Thyroid gland (tissue), 4 donors: ENCODE measurements around the gene MGMT. TPM values are rescaled to one million over a fixed set of nuclear protein-coding genes. Genes with fewer than 3 reads are reported as not detected.

Source experiments
- DNase-seq, 2 donors: peaks; one replicate each; pipeline ENCODE4 v3.0.0-alpha.2; 2019
- H3K27ac ChIP-seq, 3 donors: fragments of 200-600 bp; sonication (generic); 1 replicate in 2 of 3; 2 replicates in 1 of 3; pipeline ENCODE4 v1.5.1; 2016 to 2019; ENCODE audit warnings: mild to moderate bottlenecking in 1 of 3, moderate library complexity in 1 of 3
- H3K27me3 ChIP-seq: fragments of 200-600 bp; sonication (generic); one replicate; pipeline ENCODE4 v1.5.1; 2019
- H3K36me3 ChIP-seq, 2 donors: fragments of 200-600 bp; sonication (generic); one replicate each; pipeline ENCODE4 v1.5.1; 2016 to 2019
- H3K4me1 ChIP-seq, 2 donors: fragments of 200-600 bp; sonication (generic); one replicate each; pipeline ENCODE4 v1.5.1; 2017 to 2019
- H3K4me3 ChIP-seq, 3 donors: fragments of 200-600 bp; sonication (generic); replicated peaks in 1 of 3; 1 replicate in 2 of 3; 2 replicates in 1 of 3; pipeline ENCODE4 v1.5.1; 2016; ENCODE audit warnings: mild to moderate bottlenecking in 1 of 3
- H3K9me3 ChIP-seq: fragments of 200-600 bp; sonication (generic); one replicate; pipeline ENCODE4 v1.5.1; 2017
- POLR2A ChIP-seq, 2 donors: fragments of 450-650 bp; IDR thresholded peaks; one replicate each; pipeline ENCODE4 v1.6.1; 2017; ENCODE audit warnings: antibody characterized with exemption in 2 of 2, mild to moderate bottlenecking in 2 of 2, moderate library complexity in 1 of 2
- WGBS, 2 donors: methylation state at CpG; one replicate each; pipeline ENCODE4 v1.1.5; 2017; 5-methylcytosine and 5-hydroxymethylcytosine counted together
- intact Hi-C: fragments of 100-400 bp; cut with DNase I; formaldehyde crosslinking; loops from one replicate; pipeline ENCODE4 v1.15.1; 2023
- total RNA-seq, 4 donors: library from RNA; depleted of rRNA; stranded (reverse); fragments of >200 nt; gene quantifications; one replicate each; pipeline ENCODE4 v1.2.3, GENCODE V29; 2016
- TF ChIP-seq, protein P1 (sequence below), 6 experiments: fragments of 200-600 bp in 3 of 6; fragments of 450-650 bp in 3 of 6; sonication (generic) in 3 of 6; IDR thresholded peaks; one replicate each; pipeline ENCODE4 v1.5.1; 2016 to 2019; ENCODE audit warnings: antibody characterized with exemption in 6 of 6, mild to moderate bottlenecking in 2 of 6, inconsistent platforms in 1 of 6, moderate library complexity in 1 of 6

MGMT gene
- total RNA-seq, 4 donors from 2014 or later, result 17.6 to 48.7 (median 30.7) TPM

DNA sequence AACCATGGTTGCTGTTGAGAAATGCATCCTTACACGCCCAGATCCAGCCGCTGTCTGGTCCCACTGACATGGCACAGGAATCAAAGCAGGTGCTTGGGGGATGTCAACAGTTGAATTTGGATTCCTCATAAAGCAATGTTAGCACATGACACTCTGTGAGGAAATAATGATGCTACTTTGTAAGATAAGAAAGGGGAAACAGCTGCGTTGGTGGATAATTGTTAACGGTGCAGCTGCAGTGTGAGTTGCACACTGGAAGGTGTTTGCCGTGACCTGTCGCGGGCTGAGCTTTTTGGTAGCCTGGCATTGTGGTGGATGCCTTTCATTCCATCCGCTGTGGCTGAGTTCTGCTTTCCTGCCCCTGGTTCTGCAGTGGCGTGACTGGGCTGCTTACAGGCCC, 113.9 kb downstream of the MGMT start:
- H3K27me3 ChIP-seq, result no peaks in the 10 kb centered on the region
- H3K27ac ChIP-seq, result no peak overlapping the region
- 99% methylated on average over 9 of the region's 9 CpGs for WGBS, 2 donors
- intact Hi-C loops, result no loop called here
- no peaks in the 10 kb centered on the region for H3K36me3 ChIP-seq
- H3K4me1 ChIP-seq, result no peaks in the 10 kb centered on the region
- H3K4me3 ChIP-seq, result no peak overlapping the region
- no peaks in the 10 kb centered on the region for H3K9me3 ChIP-seq
- no peak for DNase-seq
- TF ChIP-seq, protein P1, sequence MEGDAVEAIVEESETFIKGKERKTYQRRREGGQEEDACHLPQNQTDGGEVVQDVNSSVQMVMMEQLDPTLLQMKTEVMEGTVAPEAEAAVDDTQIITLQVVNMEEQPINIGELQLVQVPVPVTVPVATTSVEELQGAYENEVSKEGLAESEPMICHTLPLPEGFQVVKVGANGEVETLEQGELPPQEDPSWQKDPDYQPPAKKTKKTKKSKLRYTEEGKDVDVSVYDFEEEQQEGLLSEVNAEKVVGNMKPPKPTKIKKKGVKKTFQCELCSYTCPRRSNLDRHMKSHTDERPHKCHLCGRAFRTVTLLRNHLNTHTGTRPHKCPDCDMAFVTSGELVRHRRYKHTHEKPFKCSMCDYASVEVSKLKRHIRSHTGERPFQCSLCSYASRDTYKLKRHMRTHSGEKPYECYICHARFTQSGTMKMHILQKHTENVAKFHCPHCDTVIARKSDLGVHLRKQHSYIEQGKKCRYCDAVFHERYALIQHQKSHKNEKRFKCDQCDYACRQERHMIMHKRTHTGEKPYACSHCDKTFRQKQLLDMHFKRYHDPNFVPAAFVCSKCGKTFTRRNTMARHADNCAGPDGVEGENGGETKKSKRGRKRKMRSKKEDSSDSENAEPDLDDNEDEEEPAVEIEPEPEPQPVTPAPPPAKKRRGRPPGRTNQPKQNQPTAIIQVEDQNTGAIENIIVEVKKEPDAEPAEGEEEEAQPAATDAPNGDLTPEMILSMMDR (IDR thresholded peaks at IDR 0.05), result no peak
- TF ChIP-seq POLR2A (IDR thresholded peaks at IDR 0.05), result no peak

DNA sequence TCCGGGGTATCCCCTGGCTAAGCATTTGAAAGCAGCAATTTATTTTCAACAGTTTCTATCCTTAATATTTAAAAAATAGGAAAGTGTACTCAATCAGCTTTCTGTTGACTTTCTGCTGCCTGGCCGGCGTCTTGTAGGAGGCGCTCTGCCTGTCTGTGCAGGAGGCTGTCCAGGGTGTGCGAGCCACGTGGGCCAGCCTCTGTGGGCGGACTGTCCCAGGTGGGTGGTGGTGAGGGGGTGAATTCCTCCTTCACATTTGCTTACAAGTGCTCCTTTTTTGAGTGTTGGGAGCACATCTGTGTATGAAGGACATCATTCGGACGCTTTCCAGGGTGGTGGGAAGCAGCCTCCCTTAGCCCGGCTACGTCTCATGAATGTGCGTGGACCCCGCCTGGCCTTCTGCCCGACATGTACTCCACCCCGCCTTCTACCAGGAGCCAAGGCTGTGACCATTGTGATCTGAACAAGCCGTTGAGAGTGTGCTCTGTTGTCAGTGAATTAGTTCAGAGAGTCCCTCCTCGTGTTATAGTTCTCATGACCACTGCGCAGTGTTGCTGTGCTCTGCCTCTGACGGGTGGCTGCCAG, 114.9 kb downstream of the MGMT start:
- TF ChIP-seq, protein P1 (IDR thresholded peaks at IDR 0.05), result no peak
- no peak for TF ChIP-seq POLR2A (IDR thresholded peaks at IDR 0.05)
- H3K36me3 ChIP-seq, result no peaks in the 10 kb centered on the region
- intact Hi-C loops, result no loop called here

DNA sequence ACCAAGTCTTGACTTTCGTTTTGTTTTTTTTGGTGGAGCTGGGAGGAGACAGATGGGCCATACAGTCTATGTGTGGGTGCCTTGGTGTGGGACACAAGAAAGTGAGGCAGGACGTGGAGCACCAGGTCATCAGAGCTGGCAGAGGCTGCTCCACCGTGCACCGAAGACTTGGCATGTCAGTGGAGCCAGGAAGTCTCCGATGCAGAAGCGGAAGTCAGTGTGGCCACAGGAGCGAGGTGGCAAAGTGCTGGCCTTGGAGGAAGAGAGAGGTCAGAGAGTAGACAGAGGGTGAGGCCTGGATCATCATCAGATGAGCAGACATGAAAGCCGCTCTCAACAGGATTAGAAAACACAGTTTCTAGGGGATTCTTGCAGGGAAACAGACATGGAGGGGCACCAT, 116.8 kb downstream of the MGMT start:
- no peaks in the 10 kb centered on the region for H3K27me3 ChIP-seq
- H3K27ac ChIP-seq, result no peak overlapping the region
- no peak for TF ChIP-seq POLR2A (IDR thresholded peaks at IDR 0.05)
- TF ChIP-seq, protein P1 (IDR thresholded peaks at IDR 0.05), result no peak
- H3K9me3 ChIP-seq, result no peaks in the 10 kb centered on the region
- DNase-seq, result no peak
- no peaks in the 10 kb centered on the region for H3K36me3 ChIP-seq
- H3K4me3 ChIP-seq, result no peak overlapping the region
- WGBS, 2 donors, result 84 to 89% methylated on average over 8 of the region's 8 CpGs
- intact Hi-C loops, result no loop called here
- H3K4me1 ChIP-seq, result no peaks in the 10 kb centered on the region

More for the DNA sequence above, 114.9 kb downstream of the MGMT start:
- 86 to 89% methylated on average over 19 of the region's 19 CpGs for WGBS, 2 donors
- H3K4me1 ChIP-seq, result no peaks in the 10 kb centered on the region
- no peak overlapping the region for H3K4me3 ChIP-seq
- no peak overlapping the region for H3K27ac ChIP-seq
- no peaks in the 10 kb centered on the region for H3K27me3 ChIP-seq
- no peak for DNase-seq
- H3K9me3 ChIP-seq, result no peaks in the 10 kb centered on the region

DNA sequence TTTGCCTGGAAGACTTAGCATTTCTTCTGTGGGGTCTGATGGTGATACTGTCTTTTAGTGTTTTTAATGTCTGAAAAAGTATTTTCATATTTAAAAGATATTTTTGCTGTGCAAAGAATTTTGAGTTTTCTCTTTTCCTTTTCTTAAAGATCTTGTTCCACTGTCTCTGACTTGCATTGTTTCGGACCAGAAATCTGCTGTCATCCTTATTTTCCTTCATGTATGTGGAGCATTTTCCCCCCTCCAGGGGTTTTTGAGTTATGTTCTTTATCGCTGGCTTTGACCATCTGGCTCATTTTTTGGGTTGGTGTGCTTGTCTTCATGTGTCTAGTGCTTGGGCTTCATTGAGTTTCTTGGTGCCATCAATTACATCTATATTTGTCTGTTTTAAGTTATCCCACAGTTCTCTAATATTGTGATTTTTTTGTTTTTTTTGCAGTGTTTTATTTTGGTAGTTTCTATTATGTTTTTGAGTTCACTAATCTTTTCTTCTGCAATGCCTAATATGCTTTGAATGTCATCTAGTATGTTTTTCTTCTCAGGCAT, 119.9 kb downstream of the MGMT start:
- intact Hi-C loops, result no loop called here
- no peak overlapping the region for H3K4me3 ChIP-seq
- no peaks in the 10 kb centered on the region for H3K9me3 ChIP-seq
- no peaks in the 10 kb centered on the region for H3K36me3 ChIP-seq
- no peak for DNase-seq
- TF ChIP-seq, protein P1 (IDR thresholded peaks at IDR 0.05), result no peak
- no peak for TF ChIP-seq POLR2A (IDR thresholded peaks at IDR 0.05)
- H3K4me1 ChIP-seq, result no peaks in the 10 kb centered on the region
- WGBS, 2 donors, result 97 to 98% methylated on average over 2 of the region's 2 CpGs
- H3K27ac ChIP-seq, result no peak overlapping the region
- no peaks in the 10 kb centered on the region for H3K27me3 ChIP-seq

DNA sequence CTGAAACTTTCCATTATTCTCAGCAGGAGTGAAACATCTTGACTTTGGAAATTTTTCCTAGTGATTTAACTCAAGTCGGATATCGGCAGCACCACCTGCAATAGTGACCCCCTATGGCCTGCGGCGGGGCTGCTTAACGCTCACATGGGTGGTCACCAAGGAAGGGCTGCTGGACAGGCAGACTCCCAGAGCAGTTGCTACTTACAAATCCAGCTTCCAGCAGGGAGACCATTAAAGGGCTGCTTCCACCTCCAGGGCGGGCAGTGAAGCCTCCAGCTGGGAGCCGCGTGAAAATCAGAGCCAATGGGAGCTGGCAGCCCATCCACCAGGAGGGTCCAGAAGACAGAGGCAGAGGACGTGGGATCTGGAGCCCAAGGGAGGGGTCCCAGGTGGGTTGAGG, 122.5 kb downstream of the MGMT start:
- no peak for DNase-seq
- H3K27me3 ChIP-seq, result no peaks in the 10 kb centered on the region
- no peaks in the 10 kb centered on the region for H3K36me3 ChIP-seq
- H3K4me1 ChIP-seq, result no peaks in the 10 kb centered on the region
- H3K4me3 ChIP-seq, result no peak overlapping the region
- no peak overlapping the region for H3K27ac ChIP-seq
- 96 to 97% methylated on average over 9 of the region's 9 CpGs for WGBS, 2 donors
- TF ChIP-seq, protein P1 (IDR thresholded peaks at IDR 0.05), result no peak
- no peak for TF ChIP-seq POLR2A (IDR thresholded peaks at IDR 0.05)
- intact Hi-C loops, result no loop called here
- H3K9me3 ChIP-seq, result no peaks in the 10 kb centered on the region
